HG03280 (cell line): ENCODE measurements around the gene PSMD12.
"Not testable (repeated sequence)": the region's sequence is repeated elsewhere in the genome, so short reads cannot be mapped to it uniquely, and the experiment has no call there.

Experiments
- ATAC-seq: cut with Tn5 transposase; IDR thresholded peaks from one replicate; pipeline ENCODE4 v1.9.1; 2021; ENCODE audit warnings: mild to moderate bottlenecking, moderate library complexity; ENCODE audit not compliant: unreplicated experiment

Gene PSMD12

GRCh38 chr17:67388536-67388935 lies 22.2 kb upstream of the PSMD12 start:
- not testable (repeated sequence) for ATAC-seq

DNA sequence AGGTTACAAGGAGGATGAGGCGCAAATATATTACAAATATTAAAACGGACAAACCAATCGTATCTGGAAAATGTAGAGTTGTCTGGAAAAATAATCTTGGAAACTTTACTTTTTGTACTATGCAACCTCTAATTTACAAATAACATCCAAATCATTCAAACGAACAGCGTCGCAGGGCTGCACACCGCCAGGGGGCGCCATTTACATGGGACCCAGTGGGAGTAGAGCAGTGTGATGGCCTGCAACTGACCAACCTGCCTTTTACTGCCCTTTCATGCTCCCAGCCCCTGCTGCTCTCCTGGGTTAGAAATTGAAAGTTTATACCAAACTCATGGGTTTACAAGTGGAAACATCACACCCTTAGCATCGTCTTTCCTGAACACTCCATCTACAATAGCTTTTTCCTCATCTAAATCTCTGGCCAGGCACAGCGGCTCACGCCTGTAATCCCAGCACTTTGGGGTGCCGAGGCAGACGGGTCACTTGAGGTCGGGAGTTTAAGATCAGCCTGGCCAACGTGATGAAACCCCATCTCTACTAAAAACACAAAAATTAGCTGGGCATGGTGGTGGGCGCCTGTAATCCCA lies 20.7 kb upstream of the PSMD12 start:
- ATAC-seq = no peak

- no peak for ATAC-seq
These were observed 19.0 kb upstream of the PSMD12 start for GRCh38 chr17:67385122-67385988.

DNA sequence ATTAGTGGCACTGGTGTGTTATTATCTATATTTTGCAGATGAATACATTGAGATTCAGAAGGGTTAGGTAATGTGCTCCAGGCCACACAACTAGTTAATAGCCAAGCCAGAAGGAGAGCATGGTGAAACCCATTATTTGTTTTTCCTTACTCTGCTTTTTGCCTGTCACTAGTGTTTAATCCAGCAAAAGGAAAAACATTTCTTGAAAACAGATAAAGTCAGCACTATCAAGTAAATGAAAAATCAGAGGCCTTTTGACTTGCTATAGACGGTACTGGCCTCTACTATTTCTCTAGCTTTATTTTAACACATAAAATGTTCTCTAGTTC lies 15.5 kb upstream of the PSMD12 start:
- ATAC-seq = no peak

- no peak for ATAC-seq
These were observed 12.9 kb upstream of the PSMD12 start for GRCh38 chr17:67379251-67379630.

GRCh38 chr17:67378454-67379250 lies 12.3 kb upstream of the PSMD12 start:
- ATAC-seq = peak; percentile 36

GRCh38 chr17:67377488-67378453 lies 11.4 kb upstream of the PSMD12 start:
- peak; percentile 15 for ATAC-seq

- peak; percentile 69 for ATAC-seq
These were observed 10.5 kb upstream of the PSMD12 start, which contains the start of gene PITPNC1 for GRCh38 chr17:67376737-67377487. Gene PITPNC1, plus strand, starts transcription at chr17:67377281.

DNA sequence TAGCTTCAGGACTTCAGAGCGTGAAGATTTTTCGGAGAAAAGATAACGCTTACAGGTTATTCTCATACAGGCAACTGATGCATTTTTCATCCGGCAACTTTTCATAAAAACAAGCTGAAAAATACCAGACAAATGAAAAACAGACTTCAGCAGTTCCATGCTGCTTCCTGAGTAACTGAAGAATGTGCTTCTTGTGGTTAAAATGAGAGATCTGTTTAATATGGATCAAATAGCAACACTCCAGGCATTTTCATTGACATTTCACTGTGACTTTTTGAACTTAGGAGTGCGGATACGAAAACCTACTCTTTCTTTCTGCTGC lies 10.0 kb upstream of the PSMD12 start:
- no peak for ATAC-seq

GRCh38 chr17:67375716-67376115 lies 9.3 kb upstream of the PSMD12 start:
- no peak for ATAC-seq

- no peak for ATAC-seq
These were observed 8.7 kb upstream of the PSMD12 start for GRCh38 chr17:67375054-67375427.

GRCh38 chr17:67374329-67375053 lies 8.1 kb upstream of the PSMD12 start:
- ATAC-seq = peak; percentile 36

GRCh38 chr17:67372751-67373150 lies 6.4 kb upstream of the PSMD12 start:
- ATAC-seq = no peak

DNA sequence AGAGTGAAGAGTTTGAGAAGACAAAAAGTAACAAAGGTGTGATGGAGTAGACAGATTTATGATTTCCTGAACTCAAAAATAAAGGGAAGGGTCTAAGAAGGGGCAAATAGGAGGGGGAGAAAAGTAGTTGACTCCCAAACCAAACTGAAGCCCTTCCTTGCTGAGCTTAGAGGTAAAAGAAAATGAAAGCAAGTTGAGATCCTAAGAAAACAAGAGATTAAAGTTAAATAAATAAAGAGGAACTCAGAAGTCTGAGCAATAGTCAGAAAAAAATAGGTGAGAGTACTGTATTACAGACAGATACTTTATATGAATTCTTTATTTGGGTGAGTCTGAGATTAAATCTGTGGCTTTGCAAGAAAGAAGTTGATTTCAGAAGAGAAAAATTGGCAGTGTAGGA lies 3.3 kb upstream of the PSMD12 start:
- ATAC-seq = no peak

DNA sequence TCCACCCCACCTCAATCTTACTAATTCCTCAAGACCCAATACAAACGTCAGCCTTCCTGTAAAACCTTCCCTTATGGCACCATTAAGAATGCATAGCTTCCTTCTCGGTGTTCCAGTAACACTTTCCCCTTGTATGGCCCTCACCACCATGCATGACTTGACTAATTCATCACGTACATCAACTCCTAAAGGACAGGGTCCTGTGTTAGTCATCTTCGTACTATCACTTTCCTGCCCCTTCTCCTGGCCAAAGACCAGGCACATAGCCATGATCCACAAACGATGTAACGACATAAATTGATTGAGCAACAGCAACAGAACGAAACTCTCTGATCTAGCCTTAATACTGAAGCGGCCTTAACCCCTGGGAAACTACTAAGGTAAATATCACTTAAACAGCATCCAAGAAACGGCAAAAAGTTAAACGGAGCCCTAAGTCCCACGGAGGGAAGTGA lies 612 bp downstream of the PSMD12 start:
- no peak for ATAC-seq

DNA sequence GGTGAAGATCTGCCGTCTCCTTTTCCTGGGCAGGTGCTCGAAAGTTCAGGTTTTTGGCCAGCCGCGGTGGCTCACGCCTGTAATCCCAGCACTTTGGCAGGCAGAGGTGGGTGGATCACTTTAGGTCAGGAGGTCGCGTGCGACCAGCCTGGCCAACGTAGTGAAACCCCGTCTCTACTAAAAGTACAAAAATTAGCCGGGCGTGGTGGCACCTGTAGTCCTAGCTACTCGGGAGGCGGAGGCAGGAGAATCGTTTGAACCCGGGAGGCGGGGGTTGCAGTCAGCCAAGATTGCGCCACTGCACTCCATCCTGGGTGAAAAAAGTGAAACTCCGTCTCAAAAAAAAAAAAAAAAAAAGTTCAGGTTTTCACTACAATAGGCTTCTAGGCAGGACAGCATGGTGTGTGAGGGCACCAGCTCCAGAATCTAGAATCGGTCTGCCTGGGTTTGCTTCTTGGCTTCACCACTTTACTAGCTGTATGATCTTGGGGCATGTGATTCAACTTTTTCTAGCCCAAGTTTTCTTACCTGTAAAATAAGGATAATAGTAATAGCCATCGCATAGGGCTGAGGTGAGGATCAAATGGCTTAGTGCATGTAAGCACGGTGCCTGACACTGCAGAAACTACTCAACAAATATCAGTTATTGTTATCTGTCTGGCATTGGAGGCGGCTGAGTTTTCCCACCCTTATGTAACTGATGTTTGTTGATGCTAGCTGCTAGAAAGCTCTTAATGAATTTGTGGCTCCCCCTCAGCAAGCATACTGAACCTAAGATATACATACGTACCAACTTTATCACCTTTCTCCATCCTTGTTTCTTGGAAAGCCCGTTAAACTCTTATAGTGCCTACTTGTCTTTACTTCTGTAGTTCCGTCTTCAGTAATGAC lies 1.3 kb downstream of the PSMD12 start:
- no peak for ATAC-seq

- ATAC-seq = no peak
These were observed 4.2 kb downstream of the PSMD12 start for GRCh38 chr17:67362173-67362572.

DNA sequence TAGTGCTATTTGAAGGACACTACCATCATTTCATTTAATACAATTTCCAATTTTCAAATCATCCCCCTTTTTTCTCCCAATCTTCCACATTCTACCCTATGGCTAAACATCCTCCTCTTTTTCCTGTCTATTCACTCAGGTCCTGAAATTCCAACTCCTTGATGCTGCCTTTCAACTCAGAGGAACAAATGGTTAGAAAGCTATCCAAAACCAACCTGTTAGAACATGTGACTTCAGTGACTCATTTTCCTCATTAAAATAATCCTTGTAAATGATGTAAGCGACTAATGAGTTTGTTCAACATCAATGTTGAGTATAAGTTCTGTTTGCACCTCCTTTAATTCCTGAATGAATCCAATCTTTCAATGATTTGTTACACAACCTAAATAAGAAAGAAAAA lies 5.5 kb downstream of the PSMD12 start:
- no peak for ATAC-seq
